B cell (primary cell): ENCODE measurements around the gene CSN3. TPM values are rescaled to one million over a fixed set of nuclear protein-coding genes. Genes with fewer than 3 reads are reported as not detected.

ENCODE experiments used
- ATAC-seq: fragments of 200-7000 bp; cut with Tn5 transposase; one replicate; pipeline ENCODE4 v1.10.0; 2021; ENCODE audit warnings: low read depth, mild to moderate bottlenecking, moderate number of reproducible peaks, moderate library complexity
- CTCF ChIA-PET: fragments of 350-600 bp; sonication (Branson Sonifier 250); formaldehyde crosslinking; loops from one replicate; lab custom pipeline; 2021; ENCODE audit warnings: antibody characterized with exemption, inconsistent platforms; lab: Charles Lee
- POLR2A ChIA-PET: fragments of 350-600 bp; sonication (Branson Sonifier 250); formaldehyde crosslinking; loops from one replicate; lab custom pipeline; 2021; ENCODE audit warnings: antibody characterized with exemption; lab: Charles Lee
- DNase-seq: peaks from one replicate; pipeline ENCODE4 v3.0.0; 2013
- H2AFZ ChIP-seq: 2 replicates; pipeline ENCODE4 v1.6.1; 2012; ENCODE audit warnings: mild to moderate bottlenecking, low read depth, low read length; ENCODE audit not compliant: insufficient read depth, poor library complexity, severe bottlenecking
- H3K27ac ChIP-seq, 2 donors: 1 replicate in 1 of 2; 2 replicates in 1 of 2; pipeline ENCODE4 v1.5.1; 2012 to 2013; ENCODE audit warnings: low read length in 2 of 2, mild to moderate bottlenecking in 2 of 2, moderate library complexity in 1 of 2
- H3K27me3 ChIP-seq, 4 experiments: fragments of 200-600 bp in 1 of 4; sonication (generic) in 1 of 4; replicated peaks in 1 of 4; 1 replicate in 2 of 4; 2 replicates in 2 of 4; pipeline versions ENCODE4 v1.6.1 to v1.7.0; 2013 to 2016; ENCODE audit warnings: low read length in 3 of 4, mild to moderate bottlenecking in 2 of 4, mixed read lengths in 1 of 4, moderate library complexity in 1 of 4; ENCODE audit not compliant: insufficient read depth in 4 of 4, control insufficient read depth in 3 of 4; ENCODE audit errors: control extremely low read depth in 1 of 4
- H3K36me3 ChIP-seq, 2 experiments: replicated peaks in 1 of 2; 1 replicate in 1 of 2; 2 replicates in 1 of 2; pipeline versions ENCODE4 v1.6.1 to v1.7.1; 2013; ENCODE audit warnings: low read length in 1 of 2; ENCODE audit not compliant: insufficient read depth in 2 of 2, control insufficient read depth in 1 of 2; ENCODE audit errors: control extremely low read depth in 1 of 2, extremely low read depth in 1 of 2
- H3K4me1 ChIP-seq, 2 donors: fragments of 200-600 bp in 1 of 2; sonication (generic) in 1 of 2; 1 replicate in 1 of 2; 2 replicates in 1 of 2; pipeline versions ENCODE4 v1.5.1 to v1.6.1; 2013 to 2017; ENCODE audit warnings: low read length in 2 of 2; ENCODE audit not compliant: control insufficient read depth in 2 of 2, insufficient read depth in 2 of 2
- H3K4me2 ChIP-seq: replicated peaks from 2 replicates; pipeline ENCODE3; 2012; ENCODE audit warnings: mild to moderate bottlenecking, low read depth, low read length; ENCODE audit not compliant: poor library complexity, severe bottlenecking
- H3K4me3 ChIP-seq, 5 experiments: fragments of 200-600 bp in 1 of 5; sonication (generic) in 1 of 5; 1 replicate in 3 of 5; 2 replicates in 2 of 5; pipeline versions ENCODE4 v1.5.1 to v1.7.0; 2011 to 2016; ENCODE audit warnings: low read length in 4 of 5, mild to moderate bottlenecking in 4 of 5, low read depth in 2 of 5, control low read depth in 1 of 5, moderate library complexity in 1 of 5; ENCODE audit not compliant: insufficient read depth in 1 of 5; ENCODE audit errors: control extremely low read depth in 1 of 5, extremely low read depth in 1 of 5
- H3K79me2 ChIP-seq: fragments of 200-600 bp; sonication (generic); one replicate; pipeline ENCODE4 v1.6.0; 2016; ENCODE audit warnings: low read length; ENCODE audit not compliant: control insufficient read depth, insufficient read depth
- H3K9ac ChIP-seq: fragments of 200-600 bp; sonication (generic); 2 replicates; pipeline ENCODE4 v1.6.1; 2017; ENCODE audit warnings: mild to moderate bottlenecking, low read length, moderate library complexity
- H3K9me3 ChIP-seq, 3 donors: one replicate each; pipeline versions ENCODE4 v1.6.1 to v1.7.1; 2013; ENCODE audit warnings: low read length in 2 of 3; ENCODE audit not compliant: control insufficient read depth in 2 of 3, insufficient read depth in 1 of 3; ENCODE audit errors: control extremely low read depth in 1 of 3
- H4K20me1 ChIP-seq: 2 replicates; pipeline ENCODE4 v1.6.0; 2012; ENCODE audit warnings: mild to moderate bottlenecking, low read length; ENCODE audit not compliant: insufficient read depth, control insufficient read depth, poor library complexity, severe bottlenecking
- H3K27ac Mint-ChIP-seq: one replicate; pipeline ENCODE4 v1.8.0; 2021; ENCODE audit warnings: mixed read lengths
- H3K27me3 Mint-ChIP-seq: one replicate; pipeline ENCODE4 v1.8.0; 2021; ENCODE audit warnings: mixed read lengths
- H3K4me1 Mint-ChIP-seq: one replicate; pipeline ENCODE4 v1.8.0; 2021; ENCODE audit warnings: mixed read lengths
- H3K4me3 Mint-ChIP-seq: one replicate; pipeline ENCODE4 v1.8.0; 2021; ENCODE audit warnings: mixed read lengths
- H3K9me3 Mint-ChIP-seq: one replicate; pipeline ENCODE4 v1.8.0; 2022; ENCODE audit warnings: mixed read lengths; ENCODE audit not compliant: insufficient read depth
- EZH2 ChIP-seq: IDR thresholded peaks from 2 replicates; pipeline ENCODE4 v1.6.1; 2012; ENCODE audit warnings: borderline replicate concordance, low read depth, mild to moderate bottlenecking, moderate library complexity, low read length; ENCODE audit not compliant: insufficient read depth, poor library complexity, severe bottlenecking
- WGBS: methylation state at CpG from one replicate; pipeline ENCODE4 v1.1.5; 2013; ENCODE audit warnings: missing lambda C conversion rate; ENCODE audit not compliant: insufficient coverage; 5-methylcytosine and 5-hydroxymethylcytosine counted together
- intact Hi-C: fragments of 100-400 bp; cut with micrococcal nuclease; formaldehyde crosslinking; loops from one replicate; pipeline ENCODE4 v1.10.0; 2022
- polyA plus RNA-seq: library from polyadenylated mRNA; depleted of rRNA; stranded (reverse); fragments of >200 nt; gene quantifications from 2 replicates; pipeline ENCODE4 v1.2.3, GENCODE V29; 2012
- total RNA-seq, 2 donors: library from RNA; stranded (reverse); fragments of 120-200 nt in 1 of 2; gene quantifications; 1 replicate in 1 of 2; 2 replicates in 1 of 2; pipeline versions ENCODE4 v1.2.3 to v1.2.4, GENCODE V29; 2013 to 2022
- TF ChIP-seq, protein P1 (sequence below): fragments of 200-600 bp; IDR thresholded peaks from one replicate; pipeline ENCODE4 v1.8.0; 2022; ENCODE audit warnings: antibody characterized with exemption, mild to moderate bottlenecking

The CSN3 gene
- total and polyA plus RNA-seq, 2 donors (not counting 1 experiment from before 2014, with no cell fraction given), result not detected

- H3K4me2 ChIP-seq, result no peak within 1 kb of the TSS
- H3K27me3 Mint-ChIP-seq, result no peaks in the 10 kb centered on the region
- ATAC-seq, result no peak
- no CpG with 5 or more reads among the region's 1 CpG for WGBS
- no peaks in the 10 kb centered on the region for H3K9me3 ChIP-seq
- CTCF ChIA-PET, result no interaction called here
- intact Hi-C loops, result no loop called here
- H3K27ac ChIP-seq, result no peak within 1 kb of the TSS
- H3K4me1 Mint-ChIP-seq, result no peaks in the 10 kb centered on the region
- H3K27ac Mint-ChIP-seq, result no peak within 1 kb of the TSS
- TF ChIP-seq EZH2, result no peak
- TF ChIP-seq, protein P1, sequence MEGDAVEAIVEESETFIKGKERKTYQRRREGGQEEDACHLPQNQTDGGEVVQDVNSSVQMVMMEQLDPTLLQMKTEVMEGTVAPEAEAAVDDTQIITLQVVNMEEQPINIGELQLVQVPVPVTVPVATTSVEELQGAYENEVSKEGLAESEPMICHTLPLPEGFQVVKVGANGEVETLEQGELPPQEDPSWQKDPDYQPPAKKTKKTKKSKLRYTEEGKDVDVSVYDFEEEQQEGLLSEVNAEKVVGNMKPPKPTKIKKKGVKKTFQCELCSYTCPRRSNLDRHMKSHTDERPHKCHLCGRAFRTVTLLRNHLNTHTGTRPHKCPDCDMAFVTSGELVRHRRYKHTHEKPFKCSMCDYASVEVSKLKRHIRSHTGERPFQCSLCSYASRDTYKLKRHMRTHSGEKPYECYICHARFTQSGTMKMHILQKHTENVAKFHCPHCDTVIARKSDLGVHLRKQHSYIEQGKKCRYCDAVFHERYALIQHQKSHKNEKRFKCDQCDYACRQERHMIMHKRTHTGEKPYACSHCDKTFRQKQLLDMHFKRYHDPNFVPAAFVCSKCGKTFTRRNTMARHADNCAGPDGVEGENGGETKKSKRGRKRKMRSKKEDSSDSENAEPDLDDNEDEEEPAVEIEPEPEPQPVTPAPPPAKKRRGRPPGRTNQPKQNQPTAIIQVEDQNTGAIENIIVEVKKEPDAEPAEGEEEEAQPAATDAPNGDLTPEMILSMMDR, result no peak
- POLR2A ChIA-PET, result no interaction called here
- no peak within 1 kb of the TSS for H3K9ac ChIP-seq
- no peaks in the 10 kb centered on the region for H3K79me2 ChIP-seq
- H3K4me1 ChIP-seq, result no peaks in the 10 kb centered on the region
- H3K27me3 ChIP-seq, result no peaks in the 10 kb centered on the region
- H3K36me3 ChIP-seq, result no peaks in the 10 kb centered on the region
- no peak within 1 kb of the TSS for H3K4me3 ChIP-seq
- no peaks in the 10 kb centered on the region for H4K20me1 ChIP-seq
- H2AFZ ChIP-seq, result no peak within 1 kb of the TSS
- H3K4me3 Mint-ChIP-seq, result no peak within 1 kb of the TSS
- DNase-seq, result no peak
- H3K9me3 Mint-ChIP-seq, result no peaks in the 10 kb centered on the region
These were observed 47.0 kb upstream of the CSN3 start, which contains the start of gene ODAM for GRCh38 chr4:70195425-70195824. Gene ODAM, plus strand, starts transcription at chr4:70195725. Its CDS starts 819 bp downstream, at chr4:70196544.

DNA sequence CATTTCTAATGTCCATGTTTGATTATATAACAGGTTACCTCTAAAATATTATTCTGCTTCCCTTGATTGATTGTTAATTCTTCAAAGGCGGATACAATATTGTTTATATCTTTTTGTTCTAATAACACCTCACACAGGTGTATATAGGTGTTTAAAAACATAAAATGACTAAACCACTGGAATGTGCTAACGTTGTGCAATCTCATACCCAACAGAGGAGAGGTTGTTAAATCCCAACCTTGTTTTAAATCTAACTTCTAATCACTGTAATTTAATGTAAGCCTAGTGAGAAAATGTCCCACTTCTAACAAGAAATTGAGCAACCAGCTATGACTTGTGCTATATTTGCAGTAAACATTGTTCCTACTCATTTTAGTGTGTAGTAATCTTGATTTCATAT lies 45.5 kb upstream of the CSN3 start:
- no peak overlapping the region for H3K9ac ChIP-seq
- H3K4me1 Mint-ChIP-seq, result no peaks in the 10 kb centered on the region
- H3K4me3 ChIP-seq, result no peak overlapping the region
- no peaks in the 10 kb centered on the region for H3K36me3 ChIP-seq
- CTCF ChIA-PET, result no interaction called here
- H3K27ac Mint-ChIP-seq, result no peak overlapping the region
- no peak overlapping the region for H3K4me3 Mint-ChIP-seq
- H4K20me1 ChIP-seq, result no peaks in the 10 kb centered on the region
- H3K79me2 ChIP-seq, result no peaks in the 10 kb centered on the region
- H3K27me3 ChIP-seq, result no peaks in the 10 kb centered on the region
- TF ChIP-seq EZH2, result no peak
- TF ChIP-seq, protein P1, result no peak
- intact Hi-C loops, result no loop called here
- no peaks in the 10 kb centered on the region for H3K4me1 ChIP-seq
- ATAC-seq, result no peak
- H3K9me3 ChIP-seq, result no peaks in the 10 kb centered on the region
- no peak overlapping the region for H3K4me2 ChIP-seq
- DNase-seq, result no peak
- H3K9me3 Mint-ChIP-seq, result no peaks in the 10 kb centered on the region
- POLR2A ChIA-PET, result no interaction called here
- H2AFZ ChIP-seq, result no peak overlapping the region
- no peaks in the 10 kb centered on the region for H3K27me3 Mint-ChIP-seq
- no peak overlapping the region for H3K27ac ChIP-seq
- no CpG with 5 or more reads among the region's 2 CpGs for WGBS
